Loucy (cell line): ENCODE data around the gene UBR4.

Source experiments
- H2AFZ ChIP-seq: fragments of 200-600 bp; sonication (generic); 2 replicates; pipeline ENCODE4 v1.6.0; 2016; ENCODE audit warnings: antibody characterized with exemption, mild to moderate bottlenecking, low read length, moderate library complexity
- H3F3A ChIP-seq: fragments of 200-600 bp; 2 replicates; pipeline ENCODE4 v1.6.0; 2016; ENCODE audit warnings: antibody characterized with exemption, low read depth, mild to moderate bottlenecking
- H3K27me3 ChIP-seq: fragments of 200-600 bp; sonication (generic); 2 replicates; pipeline ENCODE4 v1.6.1; 2014; ENCODE audit warnings: low read length, mild to moderate bottlenecking; ENCODE audit not compliant: insufficient read depth, poor library complexity, severe bottlenecking
- H3K36me3 ChIP-seq: fragments of 200-600 bp; sonication (generic); 2 replicates; pipeline ENCODE4 v1.6.1; 2016; ENCODE audit warnings: low read length; ENCODE audit not compliant: insufficient read depth
- H3K4me1 ChIP-seq: fragments of 200-600 bp; sonication (generic); 2 replicates; pipeline ENCODE4 v1.5.1; 2014; ENCODE audit warnings: low read length, mild to moderate bottlenecking; ENCODE audit not compliant: insufficient read depth, poor library complexity, severe bottlenecking
- H3K4me2 ChIP-seq: fragments of 200-600 bp; sonication (generic); 2 replicates; pipeline ENCODE4 v1.6.0; 2014; ENCODE audit warnings: antibody characterized with exemption, low read length, low read depth, mild to moderate bottlenecking; ENCODE audit not compliant: poor library complexity, severe bottlenecking
- H3K4me3 ChIP-seq: fragments of 200-600 bp; sonication (generic); 2 replicates; pipeline ENCODE4 v1.5.1; 2014; ENCODE audit warnings: low read length, mild to moderate bottlenecking, mixed read lengths; ENCODE audit not compliant: poor library complexity, severe bottlenecking
- H3K79me2 ChIP-seq: fragments of 200-600 bp; sonication (generic); 2 replicates; pipeline ENCODE4 v1.6.1; 2014; ENCODE audit warnings: low read length; ENCODE audit not compliant: insufficient read depth
- H3K9ac ChIP-seq: fragments of 200-600 bp; sonication (generic); 2 replicates; pipeline ENCODE4 v1.6.0; 2014; ENCODE audit warnings: mild to moderate bottlenecking, low read depth, low read length, moderate library complexity; ENCODE audit not compliant: poor library complexity, severe bottlenecking
- H3K9me2 ChIP-seq: fragments of 200-600 bp; sonication (generic); replicated peaks from 2 replicates; pipeline ENCODE4 v1.6.1; 2016; ENCODE audit warnings: low read depth, low read length, mixed read lengths
- H3K9me3 ChIP-seq: fragments of 200-600 bp; sonication (generic); 2 replicates; pipeline ENCODE4 v1.6.1; 2014; ENCODE audit warnings: mild to moderate bottlenecking, antibody characterized with exemption, low read length, low read depth; ENCODE audit not compliant: insufficient read depth
- H4K20me1 ChIP-seq: fragments of 200-600 bp; sonication (generic); 2 replicates; pipeline ENCODE4 v1.6.0; 2014; ENCODE audit warnings: antibody characterized with exemption, low read length, mild to moderate bottlenecking; ENCODE audit not compliant: insufficient read depth, poor library complexity, severe bottlenecking
- CTCF ChIP-seq: fragments of 200-600 bp; sonication (generic); conservative IDR thresholded peaks from 2 replicates; pipeline ENCODE4 v1.5.1; 2014; ENCODE audit warnings: mild to moderate bottlenecking, antibody characterized with exemption, low read length
- EZH2phosphoT487 ChIP-seq: fragments of 200-600 bp; IDR thresholded peaks from 2 replicates; pipeline ENCODE4 v1.6.1; 2018; ENCODE audit warnings: antibody characterized with exemption, mild to moderate bottlenecking, moderate library complexity, borderline replicate concordance

The UBR4 gene

GRCh38 chr1:19038732-19039131 is 171.3 kb downstream of the UBR4 start:
- H2AFZ ChIP-seq: no peak overlapping the region
- H3K79me2 ChIP-seq: no peaks in the 10 kb centered on the region
- peaks cover 14% of the 10 kb centered on the region for H3K4me1 ChIP-seq
- no peak for TF ChIP-seq EZH2phosphoT487
- H3K9me3 ChIP-seq: no peaks in the 10 kb centered on the region
- H3K4me2 ChIP-seq: no peak overlapping the region
- no peaks in the 10 kb centered on the region for H4K20me1 ChIP-seq
- H3K9me2 ChIP-seq: no peaks in the 10 kb centered on the region
- no peak overlapping the region for H3K9ac ChIP-seq
- H3F3A ChIP-seq: no peaks in the 10 kb centered on the region
- no peaks in the 10 kb centered on the region for H3K27me3 ChIP-seq
- no peak overlapping the region for H3K4me3 ChIP-seq
- H3K36me3 ChIP-seq: no peaks in the 10 kb centered on the region

GRCh38 chr1:19038096-19038495 is 172.0 kb downstream of the UBR4 start:
- TF ChIP-seq EZH2phosphoT487: no peak
- no peak for TF ChIP-seq CTCF
- no peaks in the 10 kb centered on the region for H3K27me3 ChIP-seq
- H3K79me2 ChIP-seq: no peaks in the 10 kb centered on the region
- H3K4me2 ChIP-seq: no peak overlapping the region
- no peaks in the 10 kb centered on the region for H3F3A ChIP-seq
- H3K4me3 ChIP-seq: no peak overlapping the region
- no peak overlapping the region for H2AFZ ChIP-seq
- H3K4me1 ChIP-seq: peaks cover 14% of the 10 kb centered on the region
- H4K20me1 ChIP-seq: no peaks in the 10 kb centered on the region
- H3K9ac ChIP-seq: no peak overlapping the region
- H3K9me3 ChIP-seq: no peaks in the 10 kb centered on the region
- no peaks in the 10 kb centered on the region for H3K9me2 ChIP-seq
- no peaks in the 10 kb centered on the region for H3K36me3 ChIP-seq

- Histone ChIP-seq H3K9me2 (no peaks in the 10 kb centered on the region), H4K20me1 (no peaks in the 10 kb centered on the region), H2AFZ (no peak overlapping the region), H3K4me1 (peaks cover 14% of the 10 kb centered on the region), H3K36me3 (no peaks in the 10 kb centered on the region), H3K79me2 (no peaks in the 10 kb centered on the region), H3F3A (no peaks in the 10 kb centered on the region), H3K9me3 (no peaks in the 10 kb centered on the region), H3K27me3 (no peaks in the 10 kb centered on the region), H3K9ac (no peak overlapping the region), H3K4me2 (no peak overlapping the region), H3K4me3 (no peak overlapping the region)
- TF ChIP-seq EZH2phosphoT487: no peak
- TF ChIP-seq CTCF: no peak
These were observed 172.4 kb downstream of the UBR4 start for GRCh38 chr1:19037659-19038058.

- H3K4me3 ChIP-seq: no peak overlapping the region
- H3K36me3 ChIP-seq: no peaks in the 10 kb centered on the region
- peaks cover 14% of the 10 kb centered on the region for H3K4me1 ChIP-seq
These were observed 173.1 kb downstream of the UBR4 start for GRCh38 chr1:19036813-19037605.

More at GRCh38 chr1:19036813-19037605, 173.1 kb downstream of the UBR4 start:
- H3K27me3 ChIP-seq: no peaks in the 10 kb centered on the region
- TF ChIP-seq CTCF: no peak
- TF ChIP-seq EZH2phosphoT487: no peak
- H3F3A ChIP-seq: no peaks in the 10 kb centered on the region
- H3K4me2 ChIP-seq: no peak overlapping the region
- H3K9me2 ChIP-seq: no peaks in the 10 kb centered on the region
- no peaks in the 10 kb centered on the region for H4K20me1 ChIP-seq
- H3K9ac ChIP-seq: no peak overlapping the region
- H2AFZ ChIP-seq: no peak overlapping the region
- no peaks in the 10 kb centered on the region for H3K79me2 ChIP-seq
- no peaks in the 10 kb centered on the region for H3K9me3 ChIP-seq
